SK-N-SH (cell line): ENCODE data around the gene CLDN6. TPM values are rescaled to one million over a fixed set of nuclear protein-coding genes. Genes with fewer than 3 reads are reported as not detected.

Source experiments
- CTCF ChIA-PET: fragments of 300-600, 350-600 bp; formaldehyde crosslinking; extraction: SDS; loops from one replicate; lab custom pipeline; 2021; lab: Yijun Ruan, JAX
- POLR2A ChIA-PET: fragments of 350-600 bp; sonication (Branson Sonifier 250); formaldehyde crosslinking; extraction: SDS; loops from one replicate; lab custom pipeline; 2020; ENCODE audit warnings: antibody characterized with exemption, inconsistent platforms; lab: Yijun Ruan, JAX
- DNase-seq: peaks from one replicate; pipeline ENCODE4 v3.0.0; 2012
- H2AFZ ChIP-seq: fragments of 200-600 bp; sonication (generic); 2 replicates; pipeline ENCODE4 v1.8.1; 2016; ENCODE audit warnings: antibody characterized with exemption, mild to moderate bottlenecking, low read depth
- H3F3A ChIP-seq: fragments of 200-600 bp; sonication (generic); replicated peaks from 2 replicates; pipeline ENCODE3; 2016; ENCODE audit warnings: antibody characterized with exemption, mild to moderate bottlenecking; ENCODE audit not compliant: insufficient read depth
- H3K27ac ChIP-seq, 2 experiments: fragments of 200-500 bp in 1 of 2; fragments of 200-600 bp in 1 of 2; sonication (Bioruptor generic) in 1 of 2; sonication (generic), shearing (Covaris generic) in 1 of 2; 2 replicates each; pipeline versions ENCODE4 v1.5.1 to v1.6.1; 2014 to 2016; ENCODE audit warnings: low read depth in 2 of 2, inconsistent platforms in 1 of 2, low read length in 1 of 2, mild to moderate bottlenecking in 1 of 2, mixed read lengths in 1 of 2
- H3K27me3 ChIP-seq: fragments of 200-600 bp; sonication (generic), shearing (Covaris generic); 2 replicates; pipeline ENCODE4 v1.6.1; 2016; ENCODE audit warnings: mixed run types; ENCODE audit not compliant: insufficient read depth
- H3K36me3 ChIP-seq, 2 experiments: fragments of 200-500 bp in 1 of 2; fragments of 200-600 bp in 1 of 2; sonication (Bioruptor generic) in 1 of 2; sonication (generic) in 1 of 2; replicated peaks in 1 of 2; 2 replicates each; pipeline versions ENCODE3 to v1.5.1; 2014 to 2016; ENCODE audit warnings: low read length in 1 of 2, mild to moderate bottlenecking in 1 of 2; ENCODE audit not compliant: insufficient read depth in 2 of 2, control insufficient read depth in 1 of 2
- H3K4me1 ChIP-seq, 2 experiments: fragments of 200-500 bp in 1 of 2; fragments of 200-600 bp in 1 of 2; sonication (Bioruptor generic) in 1 of 2; sonication (generic), shearing (Covaris generic) in 1 of 2; 2 replicates each; pipeline versions ENCODE4 v1.5.1 to v1.6.1; 2014 to 2016; ENCODE audit warnings: low read depth in 1 of 2, low read length in 1 of 2, mixed run types in 1 of 2; ENCODE audit not compliant: insufficient read depth in 2 of 2, control insufficient read depth in 1 of 2
- H3K4me2 ChIP-seq: fragments of 200-600 bp; sonication (generic), shearing (Covaris generic); 2 replicates; pipeline ENCODE4 v1.6.1; 2017; ENCODE audit warnings: mixed run types
- H3K4me3 ChIP-seq, 2 experiments: fragments of 200-500 bp in 1 of 2; fragments of 200-600 bp in 1 of 2; sonication (Bioruptor generic) in 1 of 2; sonication (generic), shearing (Covaris generic) in 1 of 2; 2 replicates each; pipeline versions ENCODE4 v1.5.1 to v1.8.1; 2014 to 2016; ENCODE audit warnings: low read depth in 2 of 2, inconsistent platforms in 1 of 2, low read length in 1 of 2, mild to moderate bottlenecking in 1 of 2, mixed read lengths in 1 of 2, moderate library complexity in 1 of 2
- H3K79me2 ChIP-seq: fragments of 200-600 bp; sonication (generic); 2 replicates; pipeline ENCODE4 v1.8.1; 2017; ENCODE audit warnings: mild to moderate bottlenecking; ENCODE audit not compliant: insufficient read depth
- H3K9ac ChIP-seq: fragments of 200-600 bp; sonication (generic); 2 replicates; pipeline ENCODE4 v1.6.1; 2017; ENCODE audit warnings: mixed run types
- H3K9me2 ChIP-seq: fragments of 200-600 bp; sonication (generic); 2 replicates; pipeline ENCODE4 v1.6.1; 2017; ENCODE audit warnings: mixed run types
- H3K9me3 ChIP-seq: fragments of 200-600 bp; sonication (generic); 2 replicates; pipeline ENCODE4 v1.6.1; 2017; ENCODE audit warnings: mixed run types, mild to moderate bottlenecking, moderate library complexity
- H4K20me1 ChIP-seq: fragments of 200-600 bp; sonication (generic); 2 replicates; pipeline ENCODE4 v1.6.1; 2017; ENCODE audit warnings: mild to moderate bottlenecking, mixed run types; ENCODE audit not compliant: insufficient read depth
- ELF1 ChIP-seq: IDR thresholded peaks from 2 replicates; pipeline ENCODE4 v1.4.0; 2012
- EP300 ChIP-seq, 2 experiments: IDR thresholded peaks; 2 replicates each; pipeline versions ENCODE4 v1.4.0 to v1.6.1; 2012; ENCODE audit warnings: borderline replicate concordance in 1 of 2, low read depth in 1 of 2, low read length in 1 of 2
- FOSL2 ChIP-seq: IDR thresholded peaks from 2 replicates; pipeline ENCODE4 v1.4.0; 2012; ENCODE audit warnings: low read depth, mild to moderate bottlenecking, moderate library complexity, borderline replicate concordance
- FOXJ3 ChIP-seq: sonication (generic); formaldehyde crosslinking; IDR thresholded peaks from 2 replicates; pipeline ENCODE4 v1.5.1; 2020; ENCODE audit warnings: mild to moderate bottlenecking, missing genetic modification reagents
- GABPA ChIP-seq: IDR thresholded peaks from 2 replicates; pipeline ENCODE4 v1.4.0; 2012; ENCODE audit warnings: low read depth, mild to moderate bottlenecking
- GATA2 ChIP-seq: sonication (generic); formaldehyde crosslinking; IDR thresholded peaks from 2 replicates; pipeline ENCODE4 v1.5.0; 2020; ENCODE audit warnings: mild to moderate bottlenecking, missing genetic modification reagents
- MAX ChIP-seq: IDR thresholded peaks from 2 replicates; pipeline ENCODE4 v1.4.0; 2012; ENCODE audit warnings: low read depth
- POLR2AphosphoS5 ChIP-seq: IDR thresholded peaks from 2 replicates; pipeline ENCODE4 v1.6.1; 2012; ENCODE audit warnings: low read depth, low read length
- RCOR1 ChIP-seq: fragments of 150-350 bp; IDR thresholded peaks from 2 replicates; pipeline ENCODE4 v1.6.1; 2017; ENCODE audit warnings: antibody characterized with exemption, low read length
- RFX5 ChIP-seq: IDR thresholded peaks from 2 replicates; pipeline ENCODE4 v1.6.1; 2012; ENCODE audit warnings: mild to moderate bottlenecking, improper control_type of control experiment, low read length
- SMC3 ChIP-seq: IDR thresholded peaks from 2 replicates; pipeline ENCODE4 v1.6.1; 2012; ENCODE audit warnings: low read depth, low read length, improper control_type of control experiment
- TCF12 ChIP-seq: IDR thresholded peaks from 2 replicates; pipeline ENCODE4 v1.4.0; 2012
- TEAD4 ChIP-seq: IDR thresholded peaks from 2 replicates; pipeline ENCODE4 v1.4.0; 2012; ENCODE audit warnings: mild to moderate bottlenecking, borderline replicate concordance; ENCODE audit not compliant: insufficient read depth
- USF2 ChIP-seq: fragments of 150-350 bp; IDR thresholded peaks from 2 replicates; pipeline ENCODE4 v1.6.1; 2017; ENCODE audit warnings: antibody characterized with exemption, low read length, low read depth, borderline replicate concordance
- YY1 ChIP-seq: IDR thresholded peaks from 2 replicates; pipeline ENCODE4 v1.4.0; 2012; ENCODE audit warnings: low read depth, mild to moderate bottlenecking
- WGBS: methylation state at CpG from one replicate; pipeline ENCODE4 v1.1.6; 2017; ENCODE audit warnings: low lambda C conversion rate; 5-methylcytosine and 5-hydroxymethylcytosine counted together
- polyA plus RNA-seq, 3 experiments: library from polyadenylated mRNA; depleted of rRNA; stranded (reverse); fragments of >200 nt; gene quantifications; 2 replicates each; pipeline ENCODE4 v1.2.3, GENCODE V29; 2012

CLDN6 gene
- polyA plus RNA-seq, 1 of the 3 experiments (the other 2 are of a cell fraction), result 0.20 TPM

- TF ChIP-seq GATA2 (CRISPR knock-in tag) (no peak), GABPA (no peak), FOXJ3 (CRISPR knock-in tag) (no peak), RCOR1 (no peak)
- TF ChIP-seq, all 33 proteins: peak for 0
These were observed 2.0 kb downstream of the CLDN6 start (continued) for GRCh38 chr16:3015865-3016521.

GRCh38 chr16:3014971-3015370, 3.0 kb downstream of the CLDN6 start:
- Histone ChIP-seq H3K9me3 (no peaks in the 10 kb centered on the region), H3K9me2 (no peaks in the 10 kb centered on the region), H3K27ac (no peak overlapping the region), H2AFZ (no peak overlapping the region), H3F3A (no peaks in the 10 kb centered on the region), H3K4me2 (no peak overlapping the region), H3K79me2 (no peaks in the 10 kb centered on the region), H3K36me3 (no peaks in the 10 kb centered on the region), H3K9ac (no peak overlapping the region), H3K4me1 (peaks cover 0 to 8% of the 10 kb centered on the region in 2 experiments; a peak in 1 of 4 replicates), H4K20me1 (no peaks in the 10 kb centered on the region), H3K27me3 (no peaks in the 10 kb centered on the region), H3K4me3 (no peak overlapping the region)
- TF ChIP-seq USF2 (no peak), TEAD4 (no peak), YY1 (no peak), MAX (no peak), FOXJ3 (CRISPR knock-in tag) (no peak), TCF12 (no peak), ELF1 (no peak), RCOR1 (no peak), SMC3 (no peak), POLR2AphosphoS5 (no peak), RFX5 (no peak), EP300 (IDR thresholded peaks at IDR 0.05; ENCODE audit: borderline replicate concordance in 1 of 2, low read depth in 1 of 2, low read length in 1 of 2) (no peak), FOSL2 (no peak)
- ChIA-PET POLR2A (no interaction called here), CTCF (interaction anchor here (1.0 kb wide), 1 partner anchor 88 kb away, joined by 3 read pairs; no protein-coding TSS in a partner anchor)
- 97% methylated on average over 6 of the region's 6 CpGs for WGBS
- no peak for DNase-seq
